C4-2B (cell line): Measurements from ENCODE around the gene TBX6.

Experiments used
- ZFX ChIP-seq: fragments of 450-650 bp; IDR thresholded peaks from 2 replicates; pipeline ENCODE4 v1.6.1; 2017
- TF ChIP-seq, protein P1 (sequence below): fragments of 450-650 bp; conservative IDR thresholded peaks from 2 replicates; pipeline ENCODE4 v1.5.1; 2017; ENCODE audit warnings: mild to moderate bottlenecking

GRCh38 chr16:30090610-30091331, 953 bp downstream of the TBX6 start:
- TF ChIP-seq, protein P1, sequence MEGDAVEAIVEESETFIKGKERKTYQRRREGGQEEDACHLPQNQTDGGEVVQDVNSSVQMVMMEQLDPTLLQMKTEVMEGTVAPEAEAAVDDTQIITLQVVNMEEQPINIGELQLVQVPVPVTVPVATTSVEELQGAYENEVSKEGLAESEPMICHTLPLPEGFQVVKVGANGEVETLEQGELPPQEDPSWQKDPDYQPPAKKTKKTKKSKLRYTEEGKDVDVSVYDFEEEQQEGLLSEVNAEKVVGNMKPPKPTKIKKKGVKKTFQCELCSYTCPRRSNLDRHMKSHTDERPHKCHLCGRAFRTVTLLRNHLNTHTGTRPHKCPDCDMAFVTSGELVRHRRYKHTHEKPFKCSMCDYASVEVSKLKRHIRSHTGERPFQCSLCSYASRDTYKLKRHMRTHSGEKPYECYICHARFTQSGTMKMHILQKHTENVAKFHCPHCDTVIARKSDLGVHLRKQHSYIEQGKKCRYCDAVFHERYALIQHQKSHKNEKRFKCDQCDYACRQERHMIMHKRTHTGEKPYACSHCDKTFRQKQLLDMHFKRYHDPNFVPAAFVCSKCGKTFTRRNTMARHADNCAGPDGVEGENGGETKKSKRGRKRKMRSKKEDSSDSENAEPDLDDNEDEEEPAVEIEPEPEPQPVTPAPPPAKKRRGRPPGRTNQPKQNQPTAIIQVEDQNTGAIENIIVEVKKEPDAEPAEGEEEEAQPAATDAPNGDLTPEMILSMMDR = no peak
- no peak for TF ChIP-seq ZFX
